Prostate gland (tissue), 2 donors: ENCODE results near the gene ITGA11. TPM values are rescaled to one million over a fixed set of nuclear protein-coding genes. Genes with fewer than 3 reads are reported as not detected.

Source experiments
- DNase-seq: peaks from one replicate; pipeline ENCODE4 v3.0.0-alpha.2; 2019; ENCODE audit warnings: low spot score
- H3K27ac ChIP-seq, 2 donors: fragments of 200-600 bp; sonication (generic); 2 replicates each; pipeline ENCODE4 v1.5.1; 2017 to 2019
- H3K27me3 ChIP-seq: fragments of 200-600 bp; sonication (generic); replicated peaks from 2 replicates; pipeline ENCODE4 v1.5.1; 2019; ENCODE audit not compliant: insufficient read depth
- H3K36me3 ChIP-seq, 2 donors: fragments of 200-600 bp; sonication (generic); 1 replicate in 1 of 2; 2 replicates in 1 of 2; pipeline versions ENCODE4 v1.5.1 to v1.8.1; 2017 to 2019
- H3K4me1 ChIP-seq: fragments of 200-600 bp; sonication (generic); replicated peaks from 2 replicates; pipeline ENCODE4 v1.5.1; 2019
- H3K4me3 ChIP-seq, 2 donors: fragments of 200-600 bp; sonication (generic); 2 replicates each; pipeline ENCODE4 v1.5.1; 2017 to 2019
- H3K9me3 ChIP-seq: fragments of 200-600 bp; sonication (generic); 2 replicates; pipeline ENCODE4 v1.5.1; 2017
- POLR2A ChIP-seq: fragments of 450-650 bp; IDR thresholded peaks from one replicate; pipeline ENCODE4 v1.6.1; 2016; ENCODE audit warnings: antibody characterized with exemption, mild to moderate bottlenecking
- POLR2AphosphoS5 ChIP-seq: sonication (generic); formaldehyde crosslinking; IDR thresholded peaks from one replicate; pipeline ENCODE4 v1.6.1; 2017; ENCODE audit warnings: antibody characterized with exemption
- WGBS: methylation state at CpG from one replicate; pipeline ENCODE4 v1.1.5; 2018; 5-methylcytosine and 5-hydroxymethylcytosine counted together
- intact Hi-C: fragments of 100-400 bp; cut with DNase I; formaldehyde crosslinking; loops from one replicate; pipeline ENCODE4 v1.14.2; 2022
- total RNA-seq, 2 donors: library from RNA; depleted of rRNA; stranded (reverse); fragments of >200 nt; gene quantifications; one replicate each; pipeline ENCODE4 v1.1.0, GENCODE V29; 2016
- TF ChIP-seq, protein P1 (sequence below), 4 experiments: fragments of 200-600 bp in 2 of 4; fragments of 450-650 bp in 2 of 4; sonication (generic) in 2 of 4; IDR thresholded peaks; 1 replicate in 3 of 4; 2 replicates in 1 of 4; pipeline ENCODE4 v1.5.1; 2016 to 2019; ENCODE audit warnings: antibody characterized with exemption in 4 of 4, mild to moderate bottlenecking in 2 of 4, moderate library complexity in 2 of 4

Gene ITGA11
- total RNA-seq, 2 donors from 2014 or later, result 2.0 to 11.0 TPM

DNA sequence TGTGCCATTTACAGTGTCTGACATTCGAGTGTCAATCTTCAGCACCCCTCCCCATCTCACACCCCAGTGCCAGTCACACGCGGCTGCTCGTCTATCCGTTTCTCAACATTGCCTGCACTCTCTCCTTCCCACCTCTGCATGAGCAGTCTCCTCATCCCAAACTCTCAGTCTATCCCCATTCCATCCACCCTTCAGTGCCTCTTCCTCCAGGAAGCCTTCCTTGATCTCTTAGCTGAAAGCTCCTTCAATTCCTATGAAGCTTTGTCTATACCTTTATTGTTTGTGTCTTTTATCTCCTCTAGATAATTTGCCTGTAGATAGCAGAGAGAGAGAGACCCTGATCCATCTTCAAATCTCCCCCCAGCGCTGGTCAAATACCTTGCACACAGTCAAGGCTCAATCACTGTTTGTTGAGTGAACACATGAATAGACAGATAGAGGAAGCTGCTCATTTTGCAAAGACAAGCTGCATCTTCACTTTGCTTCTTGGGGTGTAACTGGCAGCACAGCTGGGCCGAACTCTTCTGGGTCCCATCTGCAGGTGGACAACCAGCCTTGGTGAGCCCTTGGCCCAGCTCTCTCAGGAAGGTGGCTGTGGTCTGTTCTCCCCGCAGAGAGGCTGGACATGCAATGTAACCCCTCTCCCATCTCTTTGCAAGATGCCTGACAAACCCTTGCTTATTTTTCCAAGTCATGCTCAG, 52.8 kb downstream of the ITGA11 start:
- TF ChIP-seq, protein P1, sequence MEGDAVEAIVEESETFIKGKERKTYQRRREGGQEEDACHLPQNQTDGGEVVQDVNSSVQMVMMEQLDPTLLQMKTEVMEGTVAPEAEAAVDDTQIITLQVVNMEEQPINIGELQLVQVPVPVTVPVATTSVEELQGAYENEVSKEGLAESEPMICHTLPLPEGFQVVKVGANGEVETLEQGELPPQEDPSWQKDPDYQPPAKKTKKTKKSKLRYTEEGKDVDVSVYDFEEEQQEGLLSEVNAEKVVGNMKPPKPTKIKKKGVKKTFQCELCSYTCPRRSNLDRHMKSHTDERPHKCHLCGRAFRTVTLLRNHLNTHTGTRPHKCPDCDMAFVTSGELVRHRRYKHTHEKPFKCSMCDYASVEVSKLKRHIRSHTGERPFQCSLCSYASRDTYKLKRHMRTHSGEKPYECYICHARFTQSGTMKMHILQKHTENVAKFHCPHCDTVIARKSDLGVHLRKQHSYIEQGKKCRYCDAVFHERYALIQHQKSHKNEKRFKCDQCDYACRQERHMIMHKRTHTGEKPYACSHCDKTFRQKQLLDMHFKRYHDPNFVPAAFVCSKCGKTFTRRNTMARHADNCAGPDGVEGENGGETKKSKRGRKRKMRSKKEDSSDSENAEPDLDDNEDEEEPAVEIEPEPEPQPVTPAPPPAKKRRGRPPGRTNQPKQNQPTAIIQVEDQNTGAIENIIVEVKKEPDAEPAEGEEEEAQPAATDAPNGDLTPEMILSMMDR (IDR thresholded peaks at IDR 0.05), result no peak
- no peak for TF ChIP-seq POLR2A
- no peak for TF ChIP-seq POLR2AphosphoS5
- 89% methylated on average over 8 of the region's 8 CpGs for WGBS

DNA sequence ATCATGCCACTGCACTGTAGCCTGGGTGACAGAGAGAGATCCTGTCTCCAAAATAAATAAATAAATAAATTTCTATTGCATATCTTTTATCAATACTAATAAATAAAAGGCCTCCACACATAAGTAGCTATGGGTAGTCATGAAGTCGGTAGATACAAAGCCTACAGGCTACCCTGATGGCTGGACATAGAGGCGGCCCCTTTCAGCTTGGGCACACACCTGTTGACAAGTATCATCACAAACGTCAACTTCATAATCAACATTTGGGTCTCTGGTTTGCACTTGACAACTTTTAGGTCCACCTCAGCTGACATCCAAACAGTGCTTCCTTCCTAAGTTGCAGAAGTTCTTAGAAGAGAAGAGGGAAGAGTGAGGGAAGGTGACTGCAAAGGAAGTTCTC, 53.4 kb downstream of the ITGA11 start:
- H3K27me3 ChIP-seq, result no peaks in the 10 kb centered on the region
- no peaks in the 10 kb centered on the region for H3K36me3 ChIP-seq
- no peaks in the 10 kb centered on the region for H3K9me3 ChIP-seq
- intact Hi-C loops, result no loop called here
- TF ChIP-seq, protein P1 (IDR thresholded peaks at IDR 0.05), result no peak
- TF ChIP-seq POLR2A (no peak), POLR2AphosphoS5 (no peak)
- no peak for DNase-seq
- no peak overlapping the region for H3K4me3 ChIP-seq
- H3K27ac ChIP-seq, result no peak overlapping the region
- H3K4me1 ChIP-seq, result no peaks in the 10 kb centered on the region
- 98% methylated on average over 3 of the region's 3 CpGs for WGBS

More for the DNA sequence above, 52.8 kb downstream of the ITGA11 start:
- H3K4me1 ChIP-seq, result no peaks in the 10 kb centered on the region
- H3K9me3 ChIP-seq, result no peaks in the 10 kb centered on the region
- H3K4me3 ChIP-seq, result no peak overlapping the region
- intact Hi-C loops, result no loop called here
- no peak overlapping the region for H3K27ac ChIP-seq
- H3K36me3 ChIP-seq, result no peaks in the 10 kb centered on the region
- peak; percentile 0 for DNase-seq
- no peaks in the 10 kb centered on the region for H3K27me3 ChIP-seq

DNA sequence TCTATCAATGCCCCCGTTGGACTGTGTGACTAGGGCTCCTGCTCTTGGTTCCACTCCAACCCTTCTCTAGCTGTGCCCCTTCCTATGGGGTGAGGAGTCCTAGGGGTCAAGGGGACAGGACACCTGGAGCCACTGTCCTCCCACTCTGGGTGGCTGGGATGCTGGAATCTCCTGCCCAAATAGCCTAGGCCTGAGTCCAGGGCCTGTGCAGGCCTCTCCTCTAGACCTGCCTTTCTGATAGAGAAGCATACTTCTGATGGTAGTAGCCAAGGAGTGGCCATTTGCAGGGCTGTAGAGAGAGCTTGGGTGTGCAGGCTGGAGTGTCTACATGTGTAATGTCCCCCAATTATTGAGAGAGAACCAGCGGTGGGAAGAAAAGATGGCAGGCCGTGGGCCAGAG, 54.2 kb downstream of the ITGA11 start:
- intact Hi-C loops, result no loop called here
- Histone ChIP-seq H3K27ac (no peak overlapping the region), H3K9me3 (no peaks in the 10 kb centered on the region), H3K27me3 (no peaks in the 10 kb centered on the region), H3K4me3 (no peak overlapping the region), H3K36me3 (no peaks in the 10 kb centered on the region), H3K4me1 (no peaks in the 10 kb centered on the region)
- WGBS, result 97% methylated on average over 3 of the region's 3 CpGs
- TF ChIP-seq, protein P1 (IDR thresholded peaks at IDR 0.05), result no peak
- TF ChIP-seq POLR2A, result no peak
- no peak for TF ChIP-seq POLR2AphosphoS5
- DNase-seq, result no peak

DNA sequence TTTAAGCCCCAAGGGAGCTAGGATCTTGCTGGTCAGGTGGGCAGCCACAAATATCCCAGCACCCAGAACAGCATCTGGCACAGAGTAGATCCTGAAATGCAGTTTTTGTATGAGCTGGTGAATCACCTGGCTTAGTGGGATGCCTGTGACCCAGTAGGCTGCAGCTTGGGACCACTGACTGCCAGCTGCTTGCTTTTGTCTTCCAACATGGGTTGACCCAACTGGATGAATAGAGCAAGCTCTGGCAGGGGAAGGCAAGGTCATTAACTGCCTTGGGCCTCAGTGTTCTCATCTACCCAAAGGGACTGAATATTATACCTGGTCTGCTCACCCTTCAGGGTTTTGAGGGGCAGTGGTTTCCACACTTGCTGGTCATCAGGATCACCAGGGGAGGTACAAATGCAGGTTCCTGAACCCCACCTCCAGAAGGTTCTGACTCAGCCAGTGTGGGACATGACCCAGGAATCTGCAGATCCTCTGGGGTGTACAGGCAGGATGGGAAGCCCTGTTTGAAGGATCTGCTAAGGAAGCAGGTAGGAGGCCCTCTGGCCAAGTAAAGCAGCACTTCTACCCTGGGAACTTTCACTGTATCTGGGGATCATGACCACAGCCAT, 55.4 kb downstream of the ITGA11 start:
- H3K27ac ChIP-seq, result no peak overlapping the region
- no peak overlapping the region for H3K4me3 ChIP-seq
- peak; percentile 1 for DNase-seq
- H3K9me3 ChIP-seq, result no peaks in the 10 kb centered on the region
- no peaks in the 10 kb centered on the region for H3K4me1 ChIP-seq
- H3K36me3 ChIP-seq, result no peaks in the 10 kb centered on the region
- intact Hi-C loops, result no loop called here
- TF ChIP-seq, protein P1 (IDR thresholded peaks at IDR 0.05), result no peak
- TF ChIP-seq POLR2AphosphoS5 (no peak), POLR2A (no peak)
- no peaks in the 10 kb centered on the region for H3K27me3 ChIP-seq

DNA sequence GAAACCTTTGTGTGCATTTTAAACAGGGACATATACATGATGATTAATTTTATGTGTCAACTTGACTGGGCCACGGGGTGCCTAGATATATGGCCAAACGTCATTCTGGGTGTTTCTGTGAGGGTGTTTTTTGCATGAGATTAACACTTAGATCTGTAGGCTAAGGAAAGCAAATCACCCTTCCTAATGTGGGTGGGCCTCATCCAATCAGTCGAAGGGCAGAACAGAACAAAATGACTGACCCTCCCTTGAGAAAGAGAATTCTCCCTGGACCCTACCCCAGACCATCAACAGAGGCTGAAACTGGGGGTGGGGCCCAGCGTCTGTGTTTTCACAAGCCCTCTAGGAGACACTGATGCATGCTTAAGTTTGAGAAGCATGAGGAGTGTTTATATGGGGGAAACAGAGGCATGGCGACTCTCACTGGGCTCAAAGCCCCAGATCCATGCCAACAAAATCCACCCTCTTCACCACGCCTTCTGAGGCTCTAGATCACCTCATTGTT, 56.2 kb downstream of the ITGA11 start:
- Histone ChIP-seq H3K36me3 (no peaks in the 10 kb centered on the region), H3K27ac (no peak overlapping the region), H3K4me1 (no peaks in the 10 kb centered on the region), H3K9me3 (no peaks in the 10 kb centered on the region), H3K4me3 (no peak overlapping the region), H3K27me3 (no peaks in the 10 kb centered on the region)
- intact Hi-C loops, result no loop called here
- 85% methylated on average over 6 of the region's 6 CpGs for WGBS
- DNase-seq, result no peak
- TF ChIP-seq, protein P1 (IDR thresholded peaks at IDR 0.05), result no peak
- TF ChIP-seq POLR2A (no peak), POLR2AphosphoS5 (no peak)
